Lower lobe of right lung (tissue), 2 donors: ENCODE results near the gene CCDC88B. TPM values are rescaled to one million over a fixed set of nuclear protein-coding genes. Genes with fewer than 3 reads are reported as not detected.

Source experiments
- ATAC-seq, 2 donors: fragments of 200-7000 bp; cut with Tn5 transposase; one replicate each; pipeline ENCODE4 v1.9.1; 2020 to 2022; ENCODE audit warnings: mild to moderate bottlenecking in 2 of 2, moderate library complexity in 2 of 2
- DNase-seq: peaks from one replicate; pipeline ENCODE4 v3.0.0-alpha.2; 2020
- H3K27ac ChIP-seq: fragments of 200-600 bp; one replicate; pipeline ENCODE4 v1.8.0; 2022
- H3K27me3 ChIP-seq: fragments of 200-600 bp; one replicate; pipeline ENCODE4 v1.8.0; 2022; ENCODE audit warnings: low read depth
- H3K36me3 ChIP-seq: fragments of 200-600 bp; one replicate; pipeline ENCODE4 v1.8.0; 2022; ENCODE audit warnings: mild to moderate bottlenecking
- H3K4me1 ChIP-seq: fragments of 200-600 bp; one replicate; pipeline ENCODE4 v1.8.0; 2022
- H3K4me3 ChIP-seq: fragments of 200-600 bp; one replicate; pipeline ENCODE4 v1.8.0; 2022; ENCODE audit warnings: mild to moderate bottlenecking
- H3K9me3 ChIP-seq: fragments of 200-600 bp; one replicate; pipeline ENCODE4 v1.8.0; 2022
- intact Hi-C: fragments of 100-400 bp; cut with DNase I; formaldehyde crosslinking; loops from one replicate; pipeline ENCODE4 v1.11.0; 2022
- total RNA-seq: library from RNA; stranded (reverse); fragmentation: NEBNext Ultra II Directional; extraction: Animal tissue kit (Norgen Biotek cat#: 25700); gene quantifications from one replicate; pipeline ENCODE4 v1.2.1, GENCODE V29; 2021
- TF ChIP-seq, protein P1 (sequence below): fragments of 200-600 bp; IDR thresholded peaks from one replicate; pipeline ENCODE4 v1.8.0; 2022; ENCODE audit warnings: antibody characterized with exemption, mild to moderate bottlenecking
- donor health status: DM: no; HTN: yes; CAD: no; lungs with severe emphysema.

Gene CCDC88B
- total RNA-seq, 1 donor from 2014 or later: 40.0 TPM

DNA sequence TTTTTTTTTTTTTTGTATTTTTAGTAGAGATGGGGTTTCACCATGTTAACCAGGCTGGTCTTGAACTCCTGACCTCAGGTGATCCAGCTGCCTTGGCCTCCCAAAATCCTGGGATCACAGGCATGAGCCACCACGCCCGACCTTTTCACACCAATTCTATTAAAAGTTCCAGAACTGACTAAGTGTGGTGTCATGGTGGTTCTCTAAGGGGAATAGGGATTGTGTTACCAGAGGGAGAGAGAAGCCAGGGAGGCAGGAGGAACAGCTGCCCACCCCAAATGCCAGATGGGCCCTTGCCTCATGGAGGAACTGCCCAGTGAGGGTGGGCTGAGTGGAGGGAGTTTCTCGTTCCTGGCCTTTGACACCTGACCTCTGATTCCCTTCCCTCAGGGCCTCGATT, 24.9 kb downstream of the CCDC88B start:
- no peak for ATAC-seq
- Histone ChIP-seq H3K36me3 (peaks cover 97% of the 10 kb centered on the region), H3K27ac (no peak overlapping the region), H3K4me3 (no peak overlapping the region), H3K9me3 (no peaks in the 10 kb centered on the region), H3K27me3 (no peaks in the 10 kb centered on the region), H3K4me1 (peaks cover 11% of the 10 kb centered on the region)
- no peak for DNase-seq
- intact Hi-C loops: no loop called here
- TF ChIP-seq, protein P1, sequence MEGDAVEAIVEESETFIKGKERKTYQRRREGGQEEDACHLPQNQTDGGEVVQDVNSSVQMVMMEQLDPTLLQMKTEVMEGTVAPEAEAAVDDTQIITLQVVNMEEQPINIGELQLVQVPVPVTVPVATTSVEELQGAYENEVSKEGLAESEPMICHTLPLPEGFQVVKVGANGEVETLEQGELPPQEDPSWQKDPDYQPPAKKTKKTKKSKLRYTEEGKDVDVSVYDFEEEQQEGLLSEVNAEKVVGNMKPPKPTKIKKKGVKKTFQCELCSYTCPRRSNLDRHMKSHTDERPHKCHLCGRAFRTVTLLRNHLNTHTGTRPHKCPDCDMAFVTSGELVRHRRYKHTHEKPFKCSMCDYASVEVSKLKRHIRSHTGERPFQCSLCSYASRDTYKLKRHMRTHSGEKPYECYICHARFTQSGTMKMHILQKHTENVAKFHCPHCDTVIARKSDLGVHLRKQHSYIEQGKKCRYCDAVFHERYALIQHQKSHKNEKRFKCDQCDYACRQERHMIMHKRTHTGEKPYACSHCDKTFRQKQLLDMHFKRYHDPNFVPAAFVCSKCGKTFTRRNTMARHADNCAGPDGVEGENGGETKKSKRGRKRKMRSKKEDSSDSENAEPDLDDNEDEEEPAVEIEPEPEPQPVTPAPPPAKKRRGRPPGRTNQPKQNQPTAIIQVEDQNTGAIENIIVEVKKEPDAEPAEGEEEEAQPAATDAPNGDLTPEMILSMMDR: no peak

DNA sequence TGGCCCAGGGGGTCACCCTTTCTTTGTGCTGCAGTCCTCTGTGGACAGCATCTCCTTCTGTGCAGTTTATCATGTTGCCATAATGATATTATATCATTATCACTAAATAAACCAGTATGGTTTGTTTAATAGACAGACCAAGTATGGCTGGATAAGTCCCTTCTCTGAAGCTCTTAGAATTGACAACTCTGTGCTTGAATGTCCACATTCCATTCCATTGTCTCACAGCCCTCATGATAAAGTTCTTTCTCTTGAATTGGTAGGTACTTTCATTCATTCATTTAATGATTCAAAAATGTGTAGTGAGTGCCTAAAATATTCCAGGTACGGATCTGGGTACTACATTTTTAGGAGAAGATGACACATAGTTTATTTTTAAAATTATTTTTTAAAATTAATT, 26.7 kb downstream of the CCDC88B start:
- Histone ChIP-seq H3K4me1 (no peaks in the 10 kb centered on the region), H3K36me3 (peaks cover 97% of the 10 kb centered on the region), H3K4me3 (no peak overlapping the region), H3K9me3 (no peaks in the 10 kb centered on the region), H3K27ac (no peak overlapping the region), H3K27me3 (no peaks in the 10 kb centered on the region)
- intact Hi-C loops: no loop called here
- ATAC-seq (no peak), DNase-seq (no peak)
- TF ChIP-seq, protein P1: no peak

DNA sequence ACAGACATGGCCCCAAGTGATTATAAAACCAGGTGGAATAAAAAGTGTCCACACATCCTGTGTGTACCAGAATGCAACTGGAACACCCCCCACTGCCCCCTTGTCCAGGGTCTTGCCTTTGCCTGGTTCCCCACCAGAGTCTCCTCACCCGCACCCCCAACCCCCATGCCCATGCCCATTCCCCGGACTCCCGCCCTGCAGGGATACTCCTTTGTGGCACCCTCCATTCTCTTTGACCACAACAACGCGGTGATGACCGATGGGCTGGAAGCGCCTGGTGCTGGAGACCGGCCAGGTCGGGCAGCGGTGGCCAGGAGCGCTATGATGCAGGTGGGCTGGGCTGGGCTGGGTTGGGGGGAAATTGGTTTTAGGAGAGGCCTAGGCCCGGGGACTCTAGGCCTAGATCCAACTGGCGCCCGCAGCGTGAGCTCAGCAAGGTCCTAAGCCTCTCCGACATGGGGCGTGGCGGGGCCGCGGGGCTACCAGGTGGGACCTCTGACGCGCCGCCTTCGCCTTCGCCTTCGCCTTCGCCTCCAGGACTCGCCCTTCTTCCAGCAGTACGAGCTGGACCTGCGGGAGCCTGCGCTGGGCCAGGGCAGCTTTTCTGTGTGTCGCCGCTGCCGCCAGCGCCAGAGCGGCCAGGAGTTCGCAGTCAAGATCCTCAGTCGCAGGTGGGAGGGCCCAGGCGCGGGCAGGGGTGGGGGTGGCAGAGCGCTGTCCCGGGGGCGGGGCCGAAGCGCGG, 28.1 kb downstream of the CCDC88B start:
- TF ChIP-seq, protein P1: no peak
- H3K4me1 ChIP-seq: no peaks in the 10 kb centered on the region
- peaks cover 85% of the 10 kb centered on the region for H3K36me3 ChIP-seq
- intact Hi-C loops: no loop called here
- no peak overlapping the region for H3K4me3 ChIP-seq
- H3K9me3 ChIP-seq: no peaks in the 10 kb centered on the region
- no peaks in the 10 kb centered on the region for H3K27me3 ChIP-seq
- no peak overlapping the region for H3K27ac ChIP-seq
- DNase-seq (no peak), ATAC-seq (no peak)

DNA sequence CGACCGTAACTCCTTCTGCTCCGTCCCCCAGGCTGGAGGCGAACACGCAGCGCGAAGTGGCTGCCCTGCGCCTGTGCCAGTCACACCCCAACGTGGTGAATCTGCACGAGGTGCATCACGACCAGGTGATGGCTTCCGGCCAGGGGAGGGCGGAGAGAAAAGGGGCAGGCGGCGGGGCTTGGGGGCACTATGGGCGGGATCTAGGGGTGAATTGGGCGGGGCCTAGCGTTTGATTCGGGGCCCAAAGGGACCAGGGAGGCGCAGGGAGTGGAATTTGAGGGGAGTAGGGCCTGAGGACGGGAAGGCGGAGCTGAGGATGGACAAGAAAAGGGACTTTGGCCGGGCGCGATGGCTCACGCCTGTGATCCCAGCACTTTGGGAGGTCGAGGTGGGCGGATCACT, 28.7 kb downstream of the CCDC88B start:
- Histone ChIP-seq H3K9me3 (no peaks in the 10 kb centered on the region), H3K36me3 (peaks cover 79% of the 10 kb centered on the region), H3K4me1 (no peaks in the 10 kb centered on the region), H3K4me3 (no peak overlapping the region), H3K27ac (no peak overlapping the region), H3K27me3 (no peaks in the 10 kb centered on the region)
- TF ChIP-seq, protein P1: no peak
- ATAC-seq (no peak), DNase-seq (no peak)
- intact Hi-C loops: no loop called here

DNA sequence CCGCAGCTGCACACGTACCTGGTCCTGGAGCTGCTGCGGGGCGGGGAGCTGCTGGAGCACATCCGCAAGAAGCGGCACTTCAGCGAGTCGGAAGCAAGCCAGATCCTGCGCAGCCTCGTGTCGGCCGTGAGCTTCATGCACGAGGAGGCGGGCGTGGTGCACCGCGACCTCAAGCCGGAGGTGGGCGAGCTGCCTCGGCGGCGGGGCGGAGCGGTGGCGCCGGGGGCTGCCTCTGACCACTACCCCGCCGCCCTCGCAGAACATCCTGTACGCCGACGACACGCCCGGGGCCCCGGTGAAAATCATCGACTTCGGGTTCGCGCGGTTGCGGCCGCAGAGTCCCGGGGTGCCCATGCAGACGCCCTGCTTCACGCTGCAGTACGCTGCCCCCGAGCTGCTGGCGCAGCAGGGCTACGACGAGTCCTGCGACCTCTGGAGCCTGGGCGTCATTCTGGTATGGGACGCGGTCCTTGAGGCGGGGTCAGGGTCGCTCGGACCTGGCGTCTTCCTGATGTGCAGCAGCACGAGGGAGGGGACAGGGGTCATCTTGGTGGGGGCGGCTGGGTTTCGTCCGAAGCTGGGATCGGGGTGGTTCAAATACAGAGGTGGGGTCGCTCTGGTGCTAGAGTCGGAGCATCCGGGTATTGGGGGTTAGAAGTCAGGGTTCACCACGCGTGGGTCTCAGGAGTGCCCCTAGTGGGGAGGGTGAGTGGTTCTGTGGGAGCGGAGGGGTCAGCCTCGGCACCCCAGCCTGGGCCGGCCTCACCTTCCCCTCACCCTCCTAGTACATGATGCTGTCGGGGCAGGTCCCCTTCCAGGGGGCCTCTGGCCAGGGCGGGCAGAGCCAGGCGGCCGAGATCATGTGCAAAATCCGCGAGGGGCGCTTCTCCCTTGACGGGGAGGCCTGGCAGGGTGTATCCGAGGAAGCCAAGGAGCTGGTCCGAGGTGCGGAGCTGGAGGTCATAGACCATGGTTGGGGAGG, 29.7 kb downstream of the CCDC88B start:
- DNase-seq: no peak
- TF ChIP-seq, protein P1: no peak
- intact Hi-C loops: no loop called here
- Histone ChIP-seq H3K9me3 (no peaks in the 10 kb centered on the region), H3K4me1 (no peaks in the 10 kb centered on the region), H3K27me3 (no peaks in the 10 kb centered on the region), H3K4me3 (no peak overlapping the region), H3K27ac (no peak overlapping the region), H3K36me3 (peaks cover 68% of the 10 kb centered on the region)
- peak in 1 of 2 donors; percentile 3 for ATAC-seq
